Glutamatergic neuron (in vitro differentiated cells): ENCODE data around the gene COL4A1. TPM values are rescaled to one million over a fixed set of nuclear protein-coding genes. Genes with fewer than 3 reads are reported as not detected.

Experiments used
- DNase-seq: peaks from one replicate; pipeline ENCODE4 v3.0.0; 2022
- H3K27ac Mint-ChIP-seq: one replicate; pipeline ENCODE4 v1.8.0; 2020; ENCODE audit warnings: mild to moderate bottlenecking, mixed read lengths, inconsistent platforms; ENCODE audit not compliant: unreplicated experiment
- H3K27me3 Mint-ChIP-seq: one replicate; pipeline ENCODE4 v1.8.0; 2020; ENCODE audit warnings: mild to moderate bottlenecking, moderate library complexity, mixed read lengths, inconsistent platforms; ENCODE audit not compliant: unreplicated experiment
- H3K36me3 Mint-ChIP-seq: one replicate; pipeline ENCODE4 v1.8.0; 2020; ENCODE audit warnings: mild to moderate bottlenecking, mixed read lengths, inconsistent platforms; ENCODE audit not compliant: unreplicated experiment
- H3K4me1 Mint-ChIP-seq: one replicate; pipeline ENCODE4 v1.8.0; 2020; ENCODE audit warnings: mild to moderate bottlenecking, low read depth, mixed read lengths, inconsistent platforms; ENCODE audit not compliant: unreplicated experiment
- H3K4me3 Mint-ChIP-seq: one replicate; pipeline ENCODE4 v1.8.0; 2020; ENCODE audit warnings: mild to moderate bottlenecking, mixed read lengths, inconsistent platforms; ENCODE audit not compliant: unreplicated experiment
- H3K9me3 Mint-ChIP-seq: one replicate; pipeline ENCODE4 v1.8.0; 2020; ENCODE audit warnings: mild to moderate bottlenecking, moderate library complexity, mixed read lengths, inconsistent platforms; ENCODE audit not compliant: unreplicated experiment
- CTCF ChIP-seq: fragments of 200-600 bp; sonication (generic); IDR thresholded peaks from one replicate; pipeline ENCODE4 v1.5.0; 2021; ENCODE audit not compliant: partially characterized antibody, unreplicated experiment
- total RNA-seq: library from RNA; stranded (reverse); fragmentation: NEBNext Ultra II Directional; extraction: Animal tissue kit (Norgen Biotek cat#: 25700); gene quantifications from one replicate; pipeline ENCODE4 v1.2.1, GENCODE V29; 2021; ENCODE audit not compliant: unreplicated experiment

COL4A1 gene
- total RNA-seq, 1 donor from 2014 or later: 14.6 TPM

- no peaks in the 10 kb centered on the region for H3K36me3 Mint-ChIP-seq
- no peaks in the 10 kb centered on the region for H3K27me3 Mint-ChIP-seq
Observed at GRCh38 chr13:110239280-110240125, 67.5 kb downstream of the COL4A1 start.

GRCh38 chr13:110238818-110239195 is 68.2 kb downstream of the COL4A1 start:
- no peaks in the 10 kb centered on the region for H3K4me1 Mint-ChIP-seq
- no peak overlapping the region for H3K4me3 Mint-ChIP-seq
- no peaks in the 10 kb centered on the region for H3K9me3 Mint-ChIP-seq
- no peak overlapping the region for H3K27ac Mint-ChIP-seq
- no peaks in the 10 kb centered on the region for H3K36me3 Mint-ChIP-seq
- no peak for TF ChIP-seq CTCF
- no peaks in the 10 kb centered on the region for H3K27me3 Mint-ChIP-seq
- no peak for DNase-seq

More at GRCh38 chr13:110239280-110240125, 67.5 kb downstream of the COL4A1 start:
- TF ChIP-seq CTCF: no peak
- Mint-ChIP-seq H3K9me3 (no peaks in the 10 kb centered on the region), H3K4me3 (no peak overlapping the region), H3K4me1 (no peaks in the 10 kb centered on the region), H3K27ac (no peak overlapping the region)
- no peak for DNase-seq

- peaks cover 2% of the 10 kb centered on the region for H3K36me3 Mint-ChIP-seq
- H3K27me3 Mint-ChIP-seq: no peaks in the 10 kb centered on the region
- H3K4me3 Mint-ChIP-seq: no peak overlapping the region
- H3K27ac Mint-ChIP-seq: no peak overlapping the region
- TF ChIP-seq CTCF: no peak
- no peaks in the 10 kb centered on the region for H3K9me3 Mint-ChIP-seq
- no peak for DNase-seq
- no peaks in the 10 kb centered on the region for H3K4me1 Mint-ChIP-seq
Observed at GRCh38 chr13:110237875-110238817, 68.8 kb downstream of the COL4A1 start.

GRCh38 chr13:110236831-110237261 is 70.1 kb downstream of the COL4A1 start:
- no peak for DNase-seq
- no peak overlapping the region for H3K4me3 Mint-ChIP-seq
- peaks cover 8% of the 10 kb centered on the region for H3K4me1 Mint-ChIP-seq
- TF ChIP-seq CTCF: no peak
- H3K27me3 Mint-ChIP-seq: no peaks in the 10 kb centered on the region
- H3K36me3 Mint-ChIP-seq: peaks cover 5% of the 10 kb centered on the region
- no peak overlapping the region for H3K27ac Mint-ChIP-seq
- H3K9me3 Mint-ChIP-seq: no peaks in the 10 kb centered on the region
